Ovary (tissue), 3 donors: ENCODE results near the gene SOST.

Experiments
- CTCF ChIP-seq, 3 donors: fragments of 450-650 bp in 2 of 3; fragments of 200-600 bp in 1 of 3; IDR thresholded peaks; one replicate each; pipeline versions ENCODE4 v1.5.1 to v1.8.0; 2016 to 2022; ENCODE audit warnings: antibody characterized with exemption in 3 of 3, mild to moderate bottlenecking in 1 of 3
- POLR2A ChIP-seq: fragments of 450-650 bp; IDR thresholded peaks from one replicate; pipeline ENCODE4 v1.6.1; 2017; ENCODE audit warnings: antibody characterized with exemption, mild to moderate bottlenecking, moderate library complexity
- donor health status: DM: no; HTN: no; CAD: no.

DNA sequence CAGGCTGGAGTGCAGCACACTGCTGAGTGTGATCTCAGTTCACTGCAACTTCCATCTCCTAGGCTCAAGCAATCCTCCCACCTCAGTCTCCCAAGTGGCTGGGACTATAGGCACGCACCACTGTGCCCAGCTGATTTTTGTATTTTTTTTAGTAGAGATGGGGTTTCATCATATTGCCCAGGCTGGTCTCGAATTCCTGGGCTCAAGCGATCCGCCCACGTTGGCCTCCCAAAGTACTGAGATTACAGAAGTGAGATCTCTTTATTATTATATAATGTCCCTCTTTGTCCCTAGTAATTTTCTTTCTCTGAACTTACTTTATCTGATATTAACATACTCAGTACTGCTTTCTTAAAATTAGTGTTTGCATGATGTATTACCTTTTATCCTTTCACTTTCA lies 29.9 kb upstream of the SOST start:
- TF ChIP-seq CTCF (IDR thresholded peaks at IDR 0.05) (no peak), POLR2A (no peak)
